Fibroblast of lung (primary cell): Measurements from ENCODE around the gene HOXD11. TPM values are rescaled to one million over a fixed set of nuclear protein-coding genes. Genes with fewer than 3 reads are reported as not detected.
A peak's percentile ranks its signal among the peaks of the same experiment; 100 is the strongest.

Experiments used
- DNase-seq, 2 donors: peaks; one replicate each; pipeline versions ENCODE4 v3.0.0 to v3.0.0-alpha.2; 2010; ENCODE audit warnings: low read depth in 2 of 2
- H2AFZ ChIP-seq: 2 replicates; pipeline ENCODE4 v1.5.1; 2012; ENCODE audit warnings: low read length, control low read depth, inconsistent platforms
- H3K27ac ChIP-seq: 2 replicates; pipeline ENCODE4 v1.5.1; 2011; ENCODE audit warnings: low read length, control low read depth; ENCODE audit not compliant: insufficient read depth
- H3K27me3 ChIP-seq: 2 replicates; pipeline ENCODE4 v1.5.1; 2011; ENCODE audit warnings: mild to moderate bottlenecking, low read length; ENCODE audit not compliant: control insufficient read depth, insufficient read depth
- H3K36me3 ChIP-seq: 2 replicates; pipeline ENCODE4 v1.5.1; 2011; ENCODE audit warnings: low read length; ENCODE audit not compliant: control insufficient read depth, insufficient read depth
- H3K4me1 ChIP-seq: 2 replicates; pipeline ENCODE4 v1.5.1; 2011; ENCODE audit warnings: low read length; ENCODE audit not compliant: control insufficient read depth, insufficient read depth; ENCODE audit errors: extremely low read depth
- H3K4me2 ChIP-seq: 2 replicates; pipeline ENCODE4 v1.5.1; 2011; ENCODE audit warnings: low read length, control low read depth; ENCODE audit not compliant: insufficient read depth; ENCODE audit errors: extremely low read depth
- H3K4me3 ChIP-seq, 4 experiments: fragments of 200-600 bp in 1 of 4; sonication (generic) in 1 of 4; replicated peaks in 1 of 4; 2 replicates each; pipeline ENCODE4 v1.5.1; 2011 to 2016; ENCODE audit warnings: low read length in 4 of 4, low read depth in 3 of 4, mild to moderate bottlenecking in 3 of 4, control low read depth in 2 of 4, inconsistent platforms in 1 of 4, mixed read lengths in 1 of 4; ENCODE audit not compliant: insufficient read depth in 1 of 4; ENCODE audit errors: control extremely low read depth in 1 of 4
- H3K79me2 ChIP-seq: 2 replicates; pipeline ENCODE4 v1.5.1; 2012; ENCODE audit warnings: mild to moderate bottlenecking, low read length, inconsistent platforms; ENCODE audit not compliant: control insufficient read depth, insufficient read depth
- H3K9ac ChIP-seq: 2 replicates; pipeline ENCODE4 v1.5.1; 2011; ENCODE audit warnings: mild to moderate bottlenecking, low read length, control low read depth; ENCODE audit not compliant: insufficient read depth
- H3K9me3 ChIP-seq: 2 replicates; pipeline ENCODE4 v1.5.1; 2012; ENCODE audit warnings: low read depth, low read length; ENCODE audit not compliant: control insufficient read depth, insufficient read depth
- H4K20me1 ChIP-seq: 2 replicates; pipeline ENCODE4 v1.5.1; 2011; ENCODE audit warnings: low read length; ENCODE audit not compliant: control insufficient read depth, insufficient read depth; ENCODE audit errors: extremely low read depth
- CTCF ChIP-seq, 2 donors: IDR thresholded peaks in 1 of 2; conservative IDR thresholded peaks in 1 of 2; 1 replicate in 1 of 2; 2 replicates in 1 of 2; pipeline ENCODE4 v1.5.1; 2011 to 2012; ENCODE audit warnings: low read length in 2 of 2, control low read depth in 1 of 2, inconsistent platforms in 1 of 2, low read depth in 1 of 2, mild to moderate bottlenecking in 1 of 2
- EZH2 ChIP-seq: IDR thresholded peaks from 2 replicates; pipeline ENCODE4 v1.5.1; 2012; ENCODE audit warnings: low read length, control low read depth, mild to moderate bottlenecking; ENCODE audit errors: missing control alignments
- polyA plus RNA-seq, 2 donors: library from polyadenylated mRNA; depleted of rRNA in 1 of 2; stranded (reverse) in 1 of 2; unstranded in 1 of 2; fragments of >200 nt; gene quantifications; 2 replicates each; pipeline ENCODE4 v1.2.1, GENCODE V29; 2011 to 2012; ENCODE audit warnings: missing spikeins in 1 of 2
- total RNA-seq: library from RNA; depleted of rRNA; stranded (reverse); fragments of >200 nt; gene quantifications from 2 replicates; pipeline ENCODE4 v1.2.1, GENCODE V29; 2014

The HOXD11 gene
- total and polyA plus RNA-seq, 2 donors (not counting 1 experiment from before 2014, with no cell fraction given): not detected

GRCh38 chr2:176066645-176067588, 40.2 kb upstream of the HOXD11 start:
- TF ChIP-seq EZH2 (no peak), CTCF (conservative IDR thresholded peaks at IDR 0.05 in 1 of 2, IDR thresholded peaks at IDR 0.05 in 1 of 2; ENCODE audit: low read depth in 1 of 2, low read length in 2 of 2) (no peak)
- Histone ChIP-seq H3K4me1 (no peaks in the 10 kb centered on the region), H3K27me3 (peaks cover 20% of the 10 kb centered on the region), H3K9ac (no peak overlapping the region), H3K4me2 (peak overlapping the region; percentile 8), H3K9me3 (no peaks in the 10 kb centered on the region), H4K20me1 (no peaks in the 10 kb centered on the region), H3K79me2 (no peaks in the 10 kb centered on the region), H3K27ac (no peak overlapping the region), H2AFZ (no peak overlapping the region), H3K36me3 (no peaks in the 10 kb centered on the region), H3K4me3 (peak overlapping the region in 2 of 4 experiments; percentile 25 to 36)
- DNase-seq: no peak

- H3K9me3 ChIP-seq: no peaks in the 10 kb centered on the region
- peak overlapping the region in 2 of 4 experiments; percentile 25 to 36 for H3K4me3 ChIP-seq
- H3K4me1 ChIP-seq: no peaks in the 10 kb centered on the region
- H4K20me1 ChIP-seq: no peaks in the 10 kb centered on the region
- DNase-seq: no peak
- H3K27ac ChIP-seq: no peak overlapping the region
- H3K79me2 ChIP-seq: no peaks in the 10 kb centered on the region
- TF ChIP-seq EZH2 (no peak), CTCF (conservative IDR thresholded peaks at IDR 0.05 in 1 of 2, IDR thresholded peaks at IDR 0.05 in 1 of 2; ENCODE audit: low read depth in 1 of 2, low read length in 2 of 2) (no peak)
- no peak overlapping the region for H2AFZ ChIP-seq
- H3K4me2 ChIP-seq: no peak overlapping the region
- no peaks in the 10 kb centered on the region for H3K36me3 ChIP-seq
- H3K9ac ChIP-seq: no peak overlapping the region
- peaks cover 25% of the 10 kb centered on the region for H3K27me3 ChIP-seq
Measured at GRCh38 chr2:176067589-176068418, 39.3 kb upstream of the HOXD11 start.

- Histone ChIP-seq H3K79me2 (no peaks in the 10 kb centered on the region), H3K4me1 (no peaks in the 10 kb centered on the region), H3K27me3 (peaks cover 30% of the 10 kb centered on the region), H3K9ac (no peak overlapping the region), H3K4me3 (no peak overlapping the region), H3K9me3 (no peaks in the 10 kb centered on the region), H3K4me2 (no peak overlapping the region), H2AFZ (no peak overlapping the region), H4K20me1 (no peaks in the 10 kb centered on the region), H3K27ac (no peak overlapping the region), H3K36me3 (no peaks in the 10 kb centered on the region)
- TF ChIP-seq EZH2 (peak; percentile 68), CTCF (conservative IDR thresholded peaks at IDR 0.05 in 1 of 2, IDR thresholded peaks at IDR 0.05 in 1 of 2; ENCODE audit: low read depth in 1 of 2, low read length in 2 of 2) (no peak)
- no peak for DNase-seq
Measured at GRCh38 chr2:176068419-176068832, 38.7 kb upstream of the HOXD11 start.
